Fibroblast of skin of scalp (primary cell): ENCODE measurements around the gene ADA.
"Not testable (repeated sequence)": the region's sequence is repeated elsewhere in the genome, so short reads cannot be mapped to it uniquely, and the experiment has no call there.

ENCODE experiments used
- DNase-seq: peaks from one replicate; pipeline ENCODE4 v3.0.0-alpha.2; 2013

The ADA gene

DNA sequence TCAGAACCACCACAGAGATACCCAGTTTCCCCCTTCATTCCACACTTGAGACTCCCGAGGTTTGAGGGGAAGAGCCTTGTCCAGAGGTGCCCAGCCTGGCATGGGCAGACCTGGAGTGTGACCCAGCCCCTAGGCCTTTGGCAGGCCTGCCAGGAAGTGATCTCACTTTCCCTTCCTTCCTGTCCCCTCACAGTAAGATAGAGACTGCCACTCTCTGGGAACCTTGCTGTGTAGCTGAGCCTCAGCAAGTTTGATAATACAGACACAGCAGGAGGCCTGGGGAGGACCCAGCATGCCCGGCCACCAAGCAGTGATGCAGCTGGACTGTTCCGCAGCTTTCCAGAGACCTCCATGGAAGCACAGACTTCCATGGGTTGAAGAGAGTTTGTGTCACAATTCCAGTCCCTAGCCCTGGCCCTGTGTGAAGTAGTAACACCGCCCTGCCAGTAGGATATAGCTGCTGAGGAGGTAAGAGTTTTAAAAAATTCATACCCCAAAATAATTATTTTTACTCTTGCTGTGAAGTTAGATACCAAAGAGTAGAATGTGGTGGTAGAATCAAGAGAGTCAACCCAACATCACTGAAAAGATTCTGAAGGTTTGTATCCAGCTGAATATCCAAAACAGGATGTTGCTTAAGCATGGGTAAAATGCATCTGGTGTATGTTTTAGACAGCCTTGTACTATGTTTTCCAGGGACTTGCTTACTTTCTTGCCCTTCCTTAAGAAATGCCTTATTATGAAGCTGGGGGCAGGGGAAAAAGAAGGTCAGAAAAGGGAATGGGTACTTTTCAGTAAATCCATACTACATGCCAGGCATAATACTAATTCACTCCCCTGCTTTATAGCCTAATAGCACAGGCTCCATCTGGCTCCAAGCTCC is 52.8 kb downstream of the ADA start:
- DNase-seq, result peak; percentile 33

DNA sequence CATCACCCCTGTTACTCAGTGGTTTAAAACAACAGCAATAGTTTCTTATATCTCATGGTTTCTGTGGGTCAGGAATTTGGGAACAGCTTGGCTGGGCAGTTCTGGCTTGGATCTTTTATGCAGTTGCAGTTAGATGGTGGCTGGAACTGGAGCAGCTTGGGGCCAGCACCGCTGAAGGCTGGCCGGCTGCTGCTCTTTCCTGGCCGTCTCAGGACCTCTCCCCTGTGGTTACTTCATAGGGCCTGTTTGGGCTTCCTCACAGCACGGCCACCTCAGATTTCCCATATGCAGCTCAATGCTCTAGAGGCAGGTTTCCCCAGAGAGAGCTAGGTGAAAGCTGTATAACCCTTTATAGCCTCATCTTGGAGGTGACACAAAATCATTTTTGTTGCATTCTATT is 53.6 kb downstream of the ADA start:
- DNase-seq, result no peak

DNA sequence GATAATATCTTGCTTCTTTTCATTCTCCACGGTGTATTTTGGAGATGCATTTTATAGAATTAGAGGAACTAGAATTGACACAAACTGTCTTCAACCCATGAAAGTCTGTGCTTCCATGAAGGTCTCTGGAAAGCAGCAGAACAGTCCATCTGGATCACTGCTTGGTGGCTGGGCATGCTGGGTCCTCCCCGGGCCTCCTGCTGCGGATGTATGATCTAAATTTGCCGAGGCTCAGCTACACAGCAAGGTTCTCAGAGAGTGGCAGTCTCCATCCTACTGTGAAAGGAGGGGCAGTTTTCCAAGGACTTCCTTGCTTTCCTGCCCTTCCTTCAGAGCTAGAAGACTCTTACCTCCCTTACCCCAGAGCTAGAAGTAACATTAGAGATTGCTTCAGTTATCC is 54.0 kb downstream of the ADA start:
- DNase-seq, result peak; percentile 20

DNA sequence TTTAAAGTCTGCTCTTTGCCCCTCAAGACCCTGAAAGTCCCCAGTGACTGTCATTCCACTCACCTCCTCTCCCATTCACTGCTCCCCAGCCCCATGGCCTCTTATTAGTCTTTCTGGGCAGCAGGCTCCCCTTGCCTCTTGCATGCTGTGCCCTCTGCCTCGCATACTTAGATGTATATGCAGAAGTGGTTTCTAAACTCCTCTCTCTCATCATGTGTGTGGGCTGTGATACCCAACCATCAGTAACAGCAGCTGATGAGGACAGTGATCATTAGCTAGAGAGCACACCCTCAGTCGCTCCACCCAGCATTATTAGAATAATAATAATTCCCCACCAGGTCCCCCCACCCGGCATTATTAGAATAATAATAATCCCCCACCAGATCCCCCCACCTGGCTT is 54.6 kb downstream of the ADA start:
- DNase-seq, result no peak

DNA sequence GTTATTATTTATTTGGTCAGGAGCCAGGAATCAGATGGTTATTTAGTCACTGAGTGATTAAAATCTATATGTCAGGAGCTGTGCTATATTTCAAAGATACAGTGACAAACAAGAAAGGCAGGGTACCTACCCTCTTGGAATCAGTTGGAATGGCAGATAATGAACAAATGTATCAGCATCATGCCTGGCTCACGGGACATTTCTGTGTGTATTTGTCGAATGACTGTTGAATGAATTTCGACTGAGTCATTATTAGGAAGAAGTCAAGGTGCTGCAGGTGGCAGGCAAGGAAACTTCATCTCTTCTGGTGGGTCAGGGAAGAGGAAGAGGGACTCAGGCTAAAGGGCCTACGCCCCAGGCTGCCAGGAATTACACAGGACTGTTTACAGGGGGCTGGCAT is 55.5 kb downstream of the ADA start:
- no peak for DNase-seq

GRCh38 chr20:44594730-44595129 is 56.8 kb downstream of the ADA start:
- DNase-seq, result peak; percentile 58

GRCh38 chr20:44593751-44594150 is 57.7 kb downstream of the ADA start:
- no peak for DNase-seq

DNA sequence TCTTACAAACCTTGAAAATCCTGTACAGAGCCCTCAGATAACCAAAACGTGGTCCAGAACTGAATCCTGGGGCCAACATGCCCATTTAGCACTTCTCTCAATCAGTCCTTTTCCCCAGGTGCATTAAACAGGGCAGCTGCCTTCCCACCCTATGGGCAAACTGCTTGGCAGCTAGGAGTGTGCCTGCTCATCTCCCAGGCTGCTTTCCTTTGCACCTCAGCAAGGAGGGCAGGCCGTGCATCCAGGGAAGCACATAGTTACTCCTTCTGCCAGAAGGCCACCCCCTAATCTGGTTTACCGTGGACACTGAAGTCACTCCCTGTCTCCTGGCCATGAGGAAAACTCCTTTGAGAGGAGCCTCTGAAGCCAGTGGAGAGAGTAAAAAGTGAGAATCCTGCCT is 59.1 kb downstream of the ADA start:
- DNase-seq, result no peak

DNA sequence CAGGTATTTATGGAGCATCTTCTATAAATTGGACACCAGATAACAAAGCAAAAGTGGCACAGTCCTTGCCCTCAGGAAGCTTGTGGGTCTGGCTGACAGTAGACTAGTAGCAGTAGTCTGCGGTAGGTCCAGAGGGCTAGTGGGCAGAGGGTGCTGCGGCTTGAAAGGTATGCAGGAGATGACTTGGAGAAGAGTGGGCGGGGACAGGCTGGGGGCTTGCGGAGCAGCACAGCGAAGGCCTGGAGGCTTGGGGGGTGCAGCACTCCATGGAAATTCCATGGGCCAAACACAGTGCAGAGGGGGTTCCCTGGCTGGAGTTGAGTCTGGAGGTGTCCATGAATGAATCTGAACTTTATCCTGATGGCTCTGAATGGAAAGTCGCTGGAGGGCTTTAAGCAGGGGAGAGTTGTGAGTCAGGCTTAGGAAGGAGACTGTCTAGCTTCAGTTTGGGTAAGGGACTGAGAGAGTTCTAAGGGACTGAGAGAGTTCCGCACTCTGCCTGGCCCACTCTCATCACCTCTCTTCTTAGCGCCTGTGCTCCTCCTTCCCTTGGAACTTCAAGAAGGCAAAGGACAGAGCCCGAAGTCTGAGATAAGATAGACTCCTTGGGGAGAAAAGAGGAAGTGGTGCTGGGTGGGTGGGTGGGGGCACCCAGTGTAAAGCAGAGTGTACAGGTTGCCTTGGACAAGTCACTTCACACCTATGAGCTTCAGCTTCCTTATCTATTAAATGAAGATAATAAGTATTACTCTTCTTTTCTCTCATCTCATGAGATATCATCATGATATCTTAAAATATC is 60.3 kb downstream of the ADA start:
- no peak for DNase-seq

DNA sequence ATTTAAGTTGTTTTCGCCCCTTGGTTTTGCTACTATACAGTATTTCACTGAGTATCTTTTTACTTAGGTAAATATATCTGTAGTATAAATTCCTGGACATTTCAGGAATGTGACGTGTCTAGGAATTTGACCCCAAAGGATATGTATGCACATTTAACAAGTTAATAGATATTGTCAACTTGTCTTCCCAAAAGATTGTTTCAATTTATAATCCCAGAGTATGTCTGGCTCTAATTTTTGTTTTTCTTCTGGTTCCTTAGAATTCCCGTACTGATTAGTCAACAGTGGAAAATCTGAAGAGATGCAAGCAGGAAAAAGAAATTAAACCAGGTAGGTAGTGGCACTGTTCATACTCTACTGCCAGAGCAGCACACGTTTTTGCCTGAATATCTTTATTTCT is 62.0 kb downstream of the ADA start:
- peak; percentile 47 for DNase-seq

DNA sequence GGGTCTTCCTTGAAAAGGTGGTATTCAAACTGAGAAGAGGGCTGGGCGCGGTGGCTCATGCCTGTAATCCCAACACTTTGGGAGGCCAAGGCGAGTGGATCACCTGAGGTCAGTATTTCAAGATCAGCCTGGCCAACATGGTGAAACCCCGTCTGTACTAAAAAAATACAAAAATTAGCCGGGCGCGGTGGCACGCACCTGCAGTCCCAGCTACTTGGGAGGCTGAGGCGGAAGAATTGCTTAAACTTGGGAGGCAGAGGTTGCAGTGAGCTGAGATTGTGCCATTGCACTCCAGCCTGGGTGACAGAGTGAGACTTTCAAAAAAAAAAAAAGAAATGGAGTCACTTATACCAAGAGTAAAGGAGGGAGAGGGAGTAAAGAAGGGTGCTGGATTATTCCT is 63.2 kb downstream of the ADA start:
- DNase-seq, result not testable (repeated sequence)

DNA sequence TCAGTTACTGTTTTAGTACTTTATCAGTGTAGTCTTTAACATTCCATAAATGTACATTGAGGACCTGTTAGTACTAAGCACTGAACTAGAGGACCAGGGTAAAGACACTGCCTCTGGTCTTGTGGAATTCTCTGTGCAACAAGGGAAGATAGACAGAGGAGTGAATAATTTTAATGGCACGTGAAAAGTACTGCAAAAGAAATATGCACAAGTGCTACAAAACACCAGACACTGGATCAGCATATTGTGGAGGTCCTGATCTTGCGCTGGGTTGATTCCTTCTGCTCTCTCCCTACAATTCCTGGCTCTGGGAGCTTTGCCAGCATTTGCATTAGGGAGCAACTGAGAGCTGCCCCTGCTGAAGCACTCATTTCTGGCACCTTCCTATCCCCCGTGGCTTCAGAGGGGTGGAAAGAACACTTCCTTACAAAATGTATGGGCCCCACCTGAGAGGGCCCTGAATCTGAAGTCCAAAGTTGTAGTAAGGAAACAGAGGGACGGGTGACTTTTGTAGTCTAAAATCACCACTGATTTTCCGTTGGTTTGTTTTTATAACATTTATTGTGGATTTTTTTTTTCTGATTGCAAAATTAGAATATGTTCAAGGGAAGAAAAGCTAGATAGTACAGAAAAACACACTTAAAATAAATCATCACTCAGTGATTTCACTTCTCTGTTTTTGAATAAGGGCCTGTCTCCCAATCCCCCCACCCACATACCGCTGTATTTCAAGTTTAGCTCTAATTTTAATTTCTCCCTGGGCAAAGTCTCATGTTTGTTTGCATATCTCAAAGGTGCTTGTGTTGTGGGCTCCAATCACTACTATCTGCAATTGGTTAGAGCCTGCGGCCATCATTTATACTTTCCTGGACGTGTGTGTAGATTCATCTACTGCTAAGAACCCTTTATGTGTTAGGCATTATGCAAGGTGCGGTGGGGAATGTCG is 64.2 kb downstream of the ADA start:
- peak; percentile 41 for DNase-seq

DNA sequence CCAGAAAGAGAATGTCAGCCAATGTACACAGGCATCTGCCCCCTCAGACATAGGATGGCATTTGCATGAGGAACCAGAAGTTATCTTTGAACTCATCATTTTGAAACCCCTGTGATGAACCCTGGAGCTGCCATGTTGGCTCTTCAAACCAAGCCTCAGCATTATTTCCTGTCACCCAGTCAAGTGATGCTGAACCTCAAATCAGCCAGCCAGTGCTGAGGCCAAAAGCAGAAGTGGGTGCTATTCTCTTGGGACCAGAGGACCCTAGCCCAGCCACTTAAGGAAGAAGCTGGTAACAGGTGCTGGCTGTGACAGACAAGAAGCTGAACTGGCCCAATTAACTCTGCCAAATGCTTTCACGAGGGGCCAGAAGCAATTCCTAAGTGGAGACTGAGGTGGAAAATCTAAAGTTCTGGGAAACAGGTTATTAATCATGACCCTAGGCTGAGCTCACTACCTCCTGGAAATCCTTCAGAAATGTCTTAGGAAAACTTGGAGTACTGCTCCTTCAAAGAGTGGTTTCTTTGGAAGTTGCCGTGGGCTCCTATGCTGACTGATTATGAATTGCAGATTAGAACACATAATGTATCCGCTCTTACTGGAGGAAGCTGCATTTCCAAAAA is 65.1 kb downstream of the ADA start:
- no peak for DNase-seq

GRCh38 chr20:44585057-44585963 is 66.2 kb downstream of the ADA start:
- DNase-seq, result no peak

GRCh38 chr20:44584162-44584561 is 67.3 kb downstream of the ADA start:
- no peak for DNase-seq

GRCh38 chr20:44583157-44583556 is 68.3 kb downstream of the ADA start:
- DNase-seq, result no peak

- DNase-seq, result peak; percentile 80
These were observed 69.0 kb downstream of the ADA start, which contains the start of gene PKIG for GRCh38 chr20:44582311-44583025. Gene PKIG (plus strand): TSS chr20:44582579. CDS start chr20:44614557, 31,978 bp downstream.

- DNase-seq, result peak; percentile 47
These were observed 70.0 kb downstream of the ADA start for GRCh38 chr20:44581515-44581914.

- DNase-seq, result no peak
These were observed 70.8 kb downstream of the ADA start for GRCh38 chr20:44580581-44581268.
